Measurements from ENCODE around the gene FOXO1.
"Not testable (repeated sequence)": the region's sequence is repeated elsewhere in the genome, so short reads cannot be mapped to it uniquely, and the experiment has no call there.

The FOXO1 gene

GRCh38 chr13:40666045-40666932 lies at the start of gene FOXO1:
FOXO1 (minus strand) TSS chr13:40666641; CDS start chr13:40666212, 429 bp downstream.
- Histone ChIP-seq H3K4me1 (ENCODE audit: control insufficient read depth, insufficient read depth, low read length) (peaks cover 16% of the 10 kb centered on the region), H3K9ac (ENCODE audit: low read depth, low read length) (peak within 1 kb of the TSS; percentile 54), H3K27me3 (ENCODE audit: control insufficient read depth, insufficient read depth, low read length) (no peaks in the 10 kb centered on the region), H3K4me3 (ENCODE audit: low read depth, low read length) (peak within 1 kb of the TSS; percentile 82), H3K36me3 (ENCODE audit: control insufficient read depth, insufficient read depth, low read length) (no peaks in the 10 kb centered on the region), H3K9me3 (ENCODE audit: control insufficient read depth, insufficient read depth, low read length) (no peaks in the 10 kb centered on the region)

- not testable (repeated sequence) for H3K36me3 ChIP-seq (ENCODE audit: control insufficient read depth, insufficient read depth, low read length); H3K9me3 ChIP-seq (ENCODE audit: control insufficient read depth, insufficient read depth, low read length); H3K4me3 ChIP-seq (ENCODE audit: low read depth, low read length); H3K9ac ChIP-seq (ENCODE audit: low read depth, low read length); H3K27me3 ChIP-seq (ENCODE audit: control insufficient read depth, insufficient read depth, low read length); H3K4me1 ChIP-seq (ENCODE audit: control insufficient read depth, insufficient read depth, low read length)
These were observed 48.0 kb upstream of the FOXO1 start for GRCh38 chr13:40714433-40714832.

GRCh38 chr13:40706439-40706838 lies 40.0 kb upstream of the FOXO1 start:
- no peak overlapping the region for H3K4me3 ChIP-seq (ENCODE audit: low read depth, low read length)
- H3K36me3 ChIP-seq (ENCODE audit: control insufficient read depth, insufficient read depth, low read length): no peaks in the 10 kb centered on the region
- H3K9ac ChIP-seq (ENCODE audit: low read depth, low read length): no peak overlapping the region
- H3K9me3 ChIP-seq (ENCODE audit: control insufficient read depth, insufficient read depth, low read length): no peaks in the 10 kb centered on the region
- no peaks in the 10 kb centered on the region for H3K4me1 ChIP-seq (ENCODE audit: control insufficient read depth, insufficient read depth, low read length)
- H3K27me3 ChIP-seq (ENCODE audit: control insufficient read depth, insufficient read depth, low read length): no peaks in the 10 kb centered on the region

- Histone ChIP-seq H3K4me1 (ENCODE audit: control insufficient read depth, insufficient read depth, low read length) (peaks cover 7% of the 10 kb centered on the region), H3K36me3 (ENCODE audit: control insufficient read depth, insufficient read depth, low read length) (no peaks in the 10 kb centered on the region), H3K9me3 (ENCODE audit: control insufficient read depth, insufficient read depth, low read length) (no peaks in the 10 kb centered on the region), H3K27me3 (ENCODE audit: control insufficient read depth, insufficient read depth, low read length) (no peaks in the 10 kb centered on the region), H3K9ac (ENCODE audit: low read depth, low read length) (no peak overlapping the region), H3K4me3 (ENCODE audit: low read depth, low read length) (no peak overlapping the region)
These were observed 31.3 kb upstream of the FOXO1 start for GRCh38 chr13:40697711-40698110.

- Histone ChIP-seq H3K36me3 (ENCODE audit: control insufficient read depth, insufficient read depth, low read length) (no peaks in the 10 kb centered on the region), H3K4me1 (ENCODE audit: control insufficient read depth, insufficient read depth, low read length) (peaks cover 7% of the 10 kb centered on the region), H3K27me3 (ENCODE audit: control insufficient read depth, insufficient read depth, low read length) (no peaks in the 10 kb centered on the region), H3K9ac (ENCODE audit: low read depth, low read length) (no peak overlapping the region), H3K4me3 (ENCODE audit: low read depth, low read length) (no peak overlapping the region), H3K9me3 (ENCODE audit: control insufficient read depth, insufficient read depth, low read length) (no peaks in the 10 kb centered on the region)
These were observed 28.0 kb upstream of the FOXO1 start for GRCh38 chr13:40694426-40694825.

- H3K4me3 ChIP-seq (ENCODE audit: low read depth, low read length): no peak overlapping the region
These were observed 26.5 kb upstream of the FOXO1 start for GRCh38 chr13:40692946-40693345.

GRCh38 chr13:40688781-40689180 lies 22.3 kb upstream of the FOXO1 start:
- Histone ChIP-seq H3K27me3 (ENCODE audit: control insufficient read depth, insufficient read depth, low read length) (no peaks in the 10 kb centered on the region), H3K4me1 (ENCODE audit: control insufficient read depth, insufficient read depth, low read length) (no peaks in the 10 kb centered on the region), H3K9me3 (ENCODE audit: control insufficient read depth, insufficient read depth, low read length) (no peaks in the 10 kb centered on the region), H3K9ac (ENCODE audit: low read depth, low read length) (no peak overlapping the region), H3K4me3 (ENCODE audit: low read depth, low read length) (no peak overlapping the region), H3K36me3 (ENCODE audit: control insufficient read depth, insufficient read depth, low read length) (no peaks in the 10 kb centered on the region)

More at GRCh38 chr13:40692946-40693345, 26.5 kb upstream of the FOXO1 start:
- Histone ChIP-seq H3K36me3 (ENCODE audit: control insufficient read depth, insufficient read depth, low read length) (no peaks in the 10 kb centered on the region), H3K9me3 (ENCODE audit: control insufficient read depth, insufficient read depth, low read length) (no peaks in the 10 kb centered on the region), H3K9ac (ENCODE audit: low read depth, low read length) (no peak overlapping the region), H3K4me1 (ENCODE audit: control insufficient read depth, insufficient read depth, low read length) (peaks cover under 1% of the 10 kb centered on the region), H3K27me3 (ENCODE audit: control insufficient read depth, insufficient read depth, low read length) (no peaks in the 10 kb centered on the region)

- Histone ChIP-seq H3K36me3 (ENCODE audit: control insufficient read depth, insufficient read depth, low read length) (no peaks in the 10 kb centered on the region), H3K4me1 (ENCODE audit: control insufficient read depth, insufficient read depth, low read length) (peaks cover 19% of the 10 kb centered on the region), H3K9me3 (ENCODE audit: control insufficient read depth, insufficient read depth, low read length) (no peaks in the 10 kb centered on the region), H3K27me3 (ENCODE audit: control insufficient read depth, insufficient read depth, low read length) (no peaks in the 10 kb centered on the region), H3K4me3 (ENCODE audit: low read depth, low read length) (no peak overlapping the region), H3K9ac (ENCODE audit: low read depth, low read length) (no peak overlapping the region)
These were observed 16.2 kb upstream of the FOXO1 start for GRCh38 chr13:40682449-40683240.

- H3K4me1 ChIP-seq (ENCODE audit: control insufficient read depth, insufficient read depth, low read length): peaks cover 19% of the 10 kb centered on the region
- no peaks in the 10 kb centered on the region for H3K9me3 ChIP-seq (ENCODE audit: control insufficient read depth, insufficient read depth, low read length)
- H3K36me3 ChIP-seq (ENCODE audit: control insufficient read depth, insufficient read depth, low read length): no peaks in the 10 kb centered on the region
- H3K9ac ChIP-seq (ENCODE audit: low read depth, low read length): no peak overlapping the region
- no peaks in the 10 kb centered on the region for H3K27me3 ChIP-seq (ENCODE audit: control insufficient read depth, insufficient read depth, low read length)
- peak overlapping the region; percentile 36 for H3K4me3 ChIP-seq (ENCODE audit: low read depth, low read length)
These were observed 15.1 kb upstream of the FOXO1 start for GRCh38 chr13:40681341-40682146.

- no peaks in the 10 kb centered on the region for H3K36me3 ChIP-seq (ENCODE audit: control insufficient read depth, insufficient read depth, low read length)
- H3K9me3 ChIP-seq (ENCODE audit: control insufficient read depth, insufficient read depth, low read length): no peaks in the 10 kb centered on the region
- H3K4me3 ChIP-seq (ENCODE audit: low read depth, low read length): peak overlapping the region; percentile 36
- H3K9ac ChIP-seq (ENCODE audit: low read depth, low read length): no peak overlapping the region
- no peaks in the 10 kb centered on the region for H3K27me3 ChIP-seq (ENCODE audit: control insufficient read depth, insufficient read depth, low read length)
- H3K4me1 ChIP-seq (ENCODE audit: control insufficient read depth, insufficient read depth, low read length): peaks cover 19% of the 10 kb centered on the region
These were observed 14.3 kb upstream of the FOXO1 start for GRCh38 chr13:40680659-40681323.

GRCh38 chr13:40679480-40679985 lies 13.1 kb upstream of the FOXO1 start:
- Histone ChIP-seq H3K36me3 (ENCODE audit: control insufficient read depth, insufficient read depth, low read length) (no peaks in the 10 kb centered on the region), H3K9ac (ENCODE audit: low read depth, low read length) (no peak overlapping the region), H3K4me1 (ENCODE audit: control insufficient read depth, insufficient read depth, low read length) (peaks cover 19% of the 10 kb centered on the region), H3K27me3 (ENCODE audit: control insufficient read depth, insufficient read depth, low read length) (no peaks in the 10 kb centered on the region), H3K4me3 (ENCODE audit: low read depth, low read length) (no peak overlapping the region), H3K9me3 (ENCODE audit: control insufficient read depth, insufficient read depth, low read length) (no peaks in the 10 kb centered on the region)

All from iPS-15b (cell line).